ENCODE data around the gene AUTS2.

DNA sequence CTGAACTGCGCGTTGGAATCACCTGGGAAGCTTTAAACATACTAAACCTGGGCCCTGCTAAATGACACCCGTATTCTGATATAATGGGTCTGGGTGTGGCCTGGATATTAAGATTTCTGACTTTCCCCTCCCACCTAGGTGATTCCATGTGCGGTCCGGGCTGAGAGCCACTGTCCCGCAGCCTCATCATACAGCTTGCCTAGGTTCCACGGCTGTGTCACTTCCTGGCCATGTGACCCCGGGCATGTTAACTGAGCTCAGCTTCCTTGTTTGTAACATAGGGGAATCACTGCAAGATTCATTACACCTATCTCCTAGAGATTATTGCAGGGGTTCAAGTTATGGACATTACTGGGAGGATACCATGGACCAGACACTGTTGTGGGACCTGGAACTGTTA is 1061.0 kb downstream of the AUTS2 start:
- TF ChIP-seq TCF7 (IDR thresholded peaks at IDR 0.05; ENCODE audit: borderline replicate concordance) (no peak), YBX1 (IDR thresholded peaks at IDR 0.05) (no peak), EZH2 (IDR thresholded peaks at IDR 0.05; ENCODE audit: borderline replicate concordance, control insufficient read depth, low read depth, low read length) (no peak)

All from GM12878 (cell line).